Spleen (tissue), 11 donors: ENCODE results near the gene FAAP100. TPM values are rescaled to one million over a fixed set of nuclear protein-coding genes. Genes with fewer than 3 reads are reported as not detected.
A peak's percentile ranks its signal among the peaks of the same experiment; 100 is the strongest.

Experiments
- DNase-seq: peaks from one replicate; pipeline ENCODE4 v3.0.0-alpha.2; 2020
- H3K27ac ChIP-seq, 8 donors: fragments of 200-600 bp; sonication (generic) in 7 of 8; 1 replicate in 4 of 8; 2 replicates in 4 of 8; pipeline versions ENCODE4 v1.5.0 to v1.8.0; 2016 to 2021; ENCODE audit warnings: inconsistent platforms in 4 of 8, mild to moderate bottlenecking in 4 of 8, moderate library complexity in 1 of 8
- H3K27me3 ChIP-seq, 7 donors: fragments of 200-600 bp; sonication (generic) in 6 of 7; replicated peaks in 1 of 7; 1 replicate in 4 of 7; 2 replicates in 3 of 7; pipeline versions ENCODE4 v1.5.0 to v1.8.0; 2016 to 2021; ENCODE audit warnings: inconsistent platforms in 3 of 7, mild to moderate bottlenecking in 1 of 7
- H3K36me3 ChIP-seq, 6 donors: fragments of 200-600 bp; sonication (generic) in 5 of 6; 1 replicate in 4 of 6; 2 replicates in 2 of 6; pipeline versions ENCODE4 v1.5.0 to v1.8.0; 2016 to 2021; ENCODE audit warnings: inconsistent platforms in 2 of 6
- H3K4me1 ChIP-seq, 6 donors: fragments of 200-600 bp; sonication (generic) in 5 of 6; 1 replicate in 3 of 6; 2 replicates in 3 of 6; pipeline versions ENCODE4 v1.5.0 to v1.8.0; 2016 to 2021; ENCODE audit warnings: inconsistent platforms in 3 of 6
- H3K4me3 ChIP-seq, 8 donors: fragments of 200-600 bp; sonication (generic) in 7 of 8; 1 replicate in 4 of 8; 2 replicates in 4 of 8; pipeline versions ENCODE4 v1.5.0 to v1.8.0; 2016 to 2021; ENCODE audit warnings: inconsistent platforms in 4 of 8, mild to moderate bottlenecking in 4 of 8, moderate library complexity in 2 of 8
- H3K9me3 ChIP-seq, 8 donors: fragments of 200-600 bp; sonication (generic) in 7 of 8; 1 replicate in 4 of 8; 2 replicates in 4 of 8; pipeline versions ENCODE4 v1.5.0 to v1.8.0; 2016 to 2021; ENCODE audit warnings: inconsistent platforms in 4 of 8
- POLR2A ChIP-seq, 3 donors: fragments of 450-650 bp; IDR thresholded peaks; one replicate each; pipeline ENCODE4 v1.5.1; 2017; ENCODE audit warnings: antibody characterized with exemption in 3 of 3, mild to moderate bottlenecking in 1 of 3
- POLR2AphosphoS5 ChIP-seq, 3 donors: sonication (generic); formaldehyde crosslinking; IDR thresholded peaks; one replicate each; pipeline ENCODE4 v1.5.1; 2017; ENCODE audit warnings: antibody characterized with exemption in 3 of 3
- WGBS, 5 donors: extraction: QIAGEN DNeasy Blood & Tissue Kit in 3 of 5; methylation state at CpG; one replicate each; pipeline versions ENCODE4 v1.1.5 to v1.1.7; 2013 to 2018; 5-methylcytosine and 5-hydroxymethylcytosine counted together
- intact Hi-C: fragments of 100-400 bp; cut with DNase I; formaldehyde crosslinking; loops from one replicate; pipeline ENCODE4 v1.15.0; 2023; ENCODE audit warnings: low total_unique reads
- polyA plus RNA-seq, 3 donors: library from polyadenylated mRNA; stranded (reverse); fragments of 200-250 nt; gene quantifications; one replicate each; pipeline ENCODE4 v1.2.1, GENCODE V29; 2013
- total RNA-seq, 7 donors: library from RNA; depleted of rRNA in 3 of 7; stranded (reverse); fragments of >200 nt in 3 of 7; fragmentation: NEBNext Ultra II Directional in 4 of 7; extraction: Animal tissue kit (Norgen Biotek cat#: 25700) in 4 of 7; gene quantifications; one replicate each; pipeline versions ENCODE4 v1.1.0 to v1.2.1, GENCODE V29; 2016 to 2021
- TF ChIP-seq, protein P1 (sequence below), 11 experiments: fragments of 200-600 bp in 7 of 11; fragments of 450-650 bp in 4 of 11; sonication (generic) in 4 of 11; IDR thresholded peaks in 8 of 11; conservative IDR thresholded peaks in 3 of 11; 1 replicate in 7 of 11; 2 replicates in 4 of 11; pipeline versions ENCODE4 v1.4.0 to v1.8.0; 2016 to 2021; ENCODE audit warnings: antibody characterized with exemption in 11 of 11, inconsistent platforms in 4 of 11, mild to moderate bottlenecking in 1 of 11
- donor health status: healthy with polysubstance abuse.
- donor health status: DM: no; HTN: no; CAD: no; lungs with moderate emphysema.
- donor health status: DM: no; HTN: no; CAD: no.
- donor health status: Bipolar disorder and iron deficiency.
- donor health status: healthy.
- donor health status: DM: no; HTN: no; CAD: no.
- donor health status: DM: yes; HTN: yes; CAD: no.

The FAAP100 gene
- total and polyA plus RNA-seq, 10 donors, result 32.2 to 77.2 (median 50.9) TPM

DNA sequence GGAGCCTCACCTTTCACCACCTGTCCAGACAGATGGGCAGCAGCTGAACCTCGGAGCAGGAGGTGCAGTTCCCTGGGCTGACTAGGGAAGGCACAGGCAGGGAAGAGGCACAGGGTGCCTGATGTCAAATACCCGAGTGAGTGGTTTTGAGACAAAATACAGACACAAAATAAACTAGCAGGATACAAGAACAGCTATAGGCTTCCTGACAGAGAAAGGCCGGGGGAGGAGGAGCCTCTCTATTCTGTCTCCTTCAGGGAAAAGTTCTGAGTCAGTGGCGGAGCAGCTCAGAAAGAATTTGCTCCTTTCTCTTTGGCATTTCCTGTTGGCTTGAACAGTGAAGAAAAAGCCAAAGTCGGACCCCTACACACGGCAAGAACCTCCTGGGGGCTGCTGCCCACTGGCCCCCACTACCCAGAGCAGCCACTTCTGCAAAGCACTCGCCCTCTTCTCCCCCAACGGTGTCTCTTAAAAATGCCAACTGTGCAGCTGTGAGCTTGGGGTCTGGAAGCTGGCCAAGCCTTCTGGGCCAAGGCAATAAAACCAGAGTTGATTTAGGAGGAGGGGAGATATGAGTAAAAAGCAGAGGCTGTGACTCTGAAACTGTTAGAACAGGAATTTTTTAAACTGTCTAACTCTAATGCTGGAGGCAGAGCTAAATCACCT is 14.4 kb upstream of the FAAP100 start:
- no peak for DNase-seq
- TF ChIP-seq POLR2A (IDR thresholded peaks at IDR 0.05), result no peak
- TF ChIP-seq POLR2AphosphoS5 (IDR thresholded peaks at IDR 0.05), result peak in 1 of 3 donors; percentile 34
- Histone ChIP-seq H3K36me3 (peaks cover 0 to 100% (median 89%) of the 10 kb centered on the region in 6 donors), H3K27me3 (no peaks in the 10 kb centered on the region), H3K4me1 (peaks cover 8 to 63% (median 31%) of the 10 kb centered on the region in 6 donors), H3K9me3 (no peaks in the 10 kb centered on the region), H3K27ac (peak overlapping the region; percentile 19 to 82 (median 64)), H3K4me3 (no peak overlapping the region)
- 13 to 22% (median 17%) methylated on average over 8 of the region's 8 CpGs for WGBS, 5 donors
- intact Hi-C loops, result no loop called here

DNA sequence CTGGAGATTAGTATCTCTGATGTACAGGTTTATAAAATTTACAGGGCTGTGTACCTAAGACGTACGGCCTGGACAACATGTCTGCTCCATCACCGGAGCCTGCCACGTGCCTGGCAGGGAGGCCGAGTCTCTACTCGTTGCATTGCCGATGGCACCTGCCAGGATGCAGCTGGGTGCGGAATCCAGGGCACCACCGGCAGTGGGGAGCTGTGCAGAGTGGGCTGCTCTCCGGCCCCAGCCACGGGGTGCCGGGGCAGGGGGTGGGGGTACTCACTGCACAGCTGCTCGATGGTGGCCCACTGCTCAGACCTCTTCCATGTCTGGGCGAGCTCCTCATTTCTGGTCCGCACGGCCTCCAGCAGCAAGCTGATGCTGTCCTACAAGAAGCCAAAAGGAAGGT is 13.1 kb upstream of the FAAP100 start:
- WGBS, 5 donors, result 88 to 97% (median 92%) methylated on average over 13 to 16 of the region's 16 CpGs
- intact Hi-C loops, result no loop called here
- H3K27me3 ChIP-seq, result no peaks in the 10 kb centered on the region
- TF ChIP-seq POLR2A (IDR thresholded peaks at IDR 0.05) (no peak), POLR2AphosphoS5 (IDR thresholded peaks at IDR 0.05) (peak in 1 of 3 donors; percentile 30)
- no peak for DNase-seq
- no peak overlapping the region for H3K4me3 ChIP-seq
- peaks cover 0 to 100% (median 83%) of the 10 kb centered on the region in 6 donors for H3K36me3 ChIP-seq
- peaks cover 8 to 76% (median 44%) of the 10 kb centered on the region in 6 donors for H3K4me1 ChIP-seq
- peak overlapping the region in 5 of 8 donors; percentile 50 to 82 (median 64) for H3K27ac ChIP-seq
- H3K9me3 ChIP-seq, result no peaks in the 10 kb centered on the region

DNA sequence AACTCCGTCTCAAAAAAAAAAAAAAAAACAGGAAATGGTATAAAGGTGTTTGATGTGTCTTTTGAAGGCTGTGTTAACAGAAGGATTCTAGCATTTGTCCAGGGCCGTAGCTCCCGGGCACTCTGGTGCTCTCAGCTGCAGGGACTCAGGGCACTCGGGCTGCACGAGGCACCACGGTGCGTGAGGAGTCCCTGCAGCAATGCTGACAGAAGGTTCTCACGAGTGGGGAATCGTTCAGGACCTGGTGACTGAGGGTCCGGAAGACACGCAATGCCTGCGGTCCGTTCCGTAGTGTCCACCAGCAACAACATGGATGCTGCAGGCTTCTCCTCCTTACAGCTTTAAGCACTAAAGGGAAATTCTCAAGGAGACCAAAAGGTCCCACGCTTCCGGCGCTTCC is 12.6 kb upstream of the FAAP100 start:
- peaks cover 8 to 81% (median 45%) of the 10 kb centered on the region in 6 donors for H3K4me1 ChIP-seq

DNA sequence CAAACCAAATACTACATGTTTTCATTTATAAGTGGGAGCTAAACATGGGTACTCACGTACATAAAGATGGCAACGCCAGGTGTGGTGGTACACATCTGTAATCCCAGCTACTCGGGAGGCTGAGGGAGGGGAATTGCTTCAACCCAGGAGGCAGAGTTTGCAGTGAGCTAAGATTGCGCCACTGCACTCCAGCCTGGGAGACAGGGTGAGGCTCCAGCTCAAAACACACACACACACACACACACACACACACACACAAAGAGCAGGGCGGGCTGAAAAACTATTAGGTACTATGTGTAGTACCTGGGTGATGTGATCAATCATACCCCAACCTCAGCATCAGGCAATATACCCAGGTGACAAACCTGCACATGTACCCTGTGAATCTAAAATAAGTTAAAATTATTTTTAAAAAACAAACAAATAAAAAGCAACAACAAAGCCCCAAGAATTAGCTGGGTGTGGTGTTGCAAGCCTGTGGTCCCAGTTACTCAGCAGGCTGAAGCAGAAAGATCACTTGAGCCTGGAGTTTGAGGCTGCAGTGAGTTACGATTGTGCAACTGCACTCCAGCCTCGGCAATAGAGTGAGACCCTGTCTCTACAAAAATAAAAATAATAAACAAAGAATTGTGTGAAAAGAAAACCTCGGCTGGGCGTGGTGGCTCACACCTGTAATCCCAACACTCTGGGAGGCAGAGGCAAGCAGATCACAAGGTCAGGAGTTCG is 11.9 kb upstream of the FAAP100 start:
- no peak for DNase-seq
- Histone ChIP-seq H3K9me3 (no peaks in the 10 kb centered on the region), H3K27ac (peak overlapping the region in 4 of 8 donors; percentile 3 to 82 (median 54)), H3K4me3 (no peak overlapping the region), H3K4me1 (peaks cover 8 to 88% (median 45%) of the 10 kb centered on the region in 6 donors), H3K27me3 (no peaks in the 10 kb centered on the region), H3K36me3 (peaks cover 0 to 100% (median 82%) of the 10 kb centered on the region in 6 donors)
- WGBS, 5 donors, result 59 to 88% (median 75%) methylated on average over 9 to 10 of the region's 10 CpGs
- TF ChIP-seq POLR2A (IDR thresholded peaks at IDR 0.05) (no peak), POLR2AphosphoS5 (IDR thresholded peaks at IDR 0.05) (no peak)
- TF ChIP-seq, protein P1, sequence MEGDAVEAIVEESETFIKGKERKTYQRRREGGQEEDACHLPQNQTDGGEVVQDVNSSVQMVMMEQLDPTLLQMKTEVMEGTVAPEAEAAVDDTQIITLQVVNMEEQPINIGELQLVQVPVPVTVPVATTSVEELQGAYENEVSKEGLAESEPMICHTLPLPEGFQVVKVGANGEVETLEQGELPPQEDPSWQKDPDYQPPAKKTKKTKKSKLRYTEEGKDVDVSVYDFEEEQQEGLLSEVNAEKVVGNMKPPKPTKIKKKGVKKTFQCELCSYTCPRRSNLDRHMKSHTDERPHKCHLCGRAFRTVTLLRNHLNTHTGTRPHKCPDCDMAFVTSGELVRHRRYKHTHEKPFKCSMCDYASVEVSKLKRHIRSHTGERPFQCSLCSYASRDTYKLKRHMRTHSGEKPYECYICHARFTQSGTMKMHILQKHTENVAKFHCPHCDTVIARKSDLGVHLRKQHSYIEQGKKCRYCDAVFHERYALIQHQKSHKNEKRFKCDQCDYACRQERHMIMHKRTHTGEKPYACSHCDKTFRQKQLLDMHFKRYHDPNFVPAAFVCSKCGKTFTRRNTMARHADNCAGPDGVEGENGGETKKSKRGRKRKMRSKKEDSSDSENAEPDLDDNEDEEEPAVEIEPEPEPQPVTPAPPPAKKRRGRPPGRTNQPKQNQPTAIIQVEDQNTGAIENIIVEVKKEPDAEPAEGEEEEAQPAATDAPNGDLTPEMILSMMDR (IDR thresholded peaks at IDR 0.05 in 8 of 11, conservative IDR thresholded peaks at IDR 0.05 in 3 of 11), result no peak
- intact Hi-C loops, result no loop called here

More for the DNA sequence above, 12.6 kb upstream of the FAAP100 start:
- H3K27me3 ChIP-seq, result no peaks in the 10 kb centered on the region
- 88 to 90% (median 90%) methylated on average over 17 of the region's 17 CpGs for WGBS, 5 donors
- H3K4me3 ChIP-seq, result no peak overlapping the region
- peak overlapping the region in 3 of 8 donors; percentile 50 to 82 (median 57) for H3K27ac ChIP-seq
- no peak for TF ChIP-seq POLR2A (IDR thresholded peaks at IDR 0.05)
- peak in 1 of 3 donors; percentile 57 for TF ChIP-seq POLR2AphosphoS5 (IDR thresholded peaks at IDR 0.05)
- H3K9me3 ChIP-seq, result no peaks in the 10 kb centered on the region
- DNase-seq, result no peak
- H3K36me3 ChIP-seq, result peaks cover 0 to 100% (median 83%) of the 10 kb centered on the region in 6 donors
- intact Hi-C loops, result no loop called here

DNA sequence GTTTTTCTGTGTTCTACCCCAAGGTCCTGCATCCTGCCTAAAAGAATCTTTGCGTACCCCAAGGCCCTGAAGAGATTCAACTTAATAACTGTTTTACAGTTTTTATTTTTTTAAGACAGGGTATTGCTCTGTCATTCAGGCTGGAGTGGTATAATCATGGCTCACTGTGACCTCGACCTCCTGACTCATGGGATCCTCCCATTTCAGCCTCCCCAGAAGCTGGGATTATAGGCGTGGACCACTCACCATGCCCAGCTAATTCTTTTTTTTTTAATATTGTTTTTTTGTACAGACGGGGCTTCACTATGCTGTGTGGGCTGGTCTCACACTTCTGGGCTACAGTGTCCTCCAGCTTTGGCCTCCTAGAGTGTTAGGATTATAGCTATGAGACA is 9.3 kb upstream of the FAAP100 start:
- no peaks in the 10 kb centered on the region for H3K27me3 ChIP-seq
- no peak overlapping the region for H3K4me3 ChIP-seq
- DNase-seq, result no peak
- peaks cover 0 to 96% (median 48%) of the 10 kb centered on the region in 6 donors for H3K4me1 ChIP-seq
- WGBS, 5 donors, result 69 to 85% (median 78%) methylated on average over 4 of the region's 4 CpGs
- peaks cover 0 to 100% (median 77%) of the 10 kb centered on the region in 6 donors for H3K36me3 ChIP-seq
- peak overlapping the region; percentile 35 to 82 (median 72) for H3K27ac ChIP-seq
- intact Hi-C loops, result no loop called here
- H3K9me3 ChIP-seq, result no peaks in the 10 kb centered on the region
- no peak for TF ChIP-seq POLR2A (IDR thresholded peaks at IDR 0.05)
- TF ChIP-seq POLR2AphosphoS5 (IDR thresholded peaks at IDR 0.05), result no peak
- TF ChIP-seq, protein P1 (IDR thresholded peaks at IDR 0.05 in 8 of 11, conservative IDR thresholded peaks at IDR 0.05 in 3 of 11), result no peak
